Endodermal cell (in vitro differentiated cells): ENCODE data around the gene SKP2. TPM values are rescaled to one million over a fixed set of nuclear protein-coding genes. Genes with fewer than 3 reads are reported as not detected.
A peak's percentile ranks its signal among the peaks of the same experiment; 100 is the strongest.

Source experiments
- DNase-seq: peaks from one replicate; pipeline ENCODE4 v3.0.0-alpha.2; 2017
- H3K27ac ChIP-seq: 2 replicates; pipeline ENCODE4 v1.5.1; 2013; ENCODE audit warnings: mild to moderate bottlenecking, low read depth, low read length, moderate library complexity
- H3K27me3 ChIP-seq: 2 replicates; pipeline ENCODE4 v1.6.1; 2013; ENCODE audit warnings: mild to moderate bottlenecking, low read length, moderate library complexity; ENCODE audit not compliant: insufficient read depth, control insufficient read depth, poor library complexity, severe bottlenecking
- H3K36me3 ChIP-seq: 2 replicates; pipeline ENCODE4 v1.7.0; 2013; ENCODE audit warnings: mild to moderate bottlenecking, low read length, moderate library complexity; ENCODE audit not compliant: control insufficient read depth, insufficient read depth
- H3K4me1 ChIP-seq: one replicate; pipeline ENCODE4 v1.7.0; 2013; ENCODE audit warnings: low read length; ENCODE audit not compliant: control insufficient read depth, insufficient read depth
- H3K4me3 ChIP-seq: 2 replicates; pipeline ENCODE4 v1.5.1; 2013; ENCODE audit warnings: mild to moderate bottlenecking, low read length, moderate library complexity
- H3K9ac ChIP-seq: 2 replicates; pipeline ENCODE4 v1.6.1; 2013; ENCODE audit warnings: mild to moderate bottlenecking, low read length, moderate library complexity; ENCODE audit not compliant: poor library complexity, severe bottlenecking; ENCODE audit errors: extremely low read depth
- H3K9me3 ChIP-seq: 2 replicates; pipeline ENCODE4 v1.6.1; 2013; ENCODE audit warnings: mild to moderate bottlenecking, low read length, moderate library complexity; ENCODE audit not compliant: control insufficient read depth
- H3K27ac Mint-ChIP-seq: 2 replicates; pipeline ENCODE4 v1.8.0; 2020; ENCODE audit warnings: mixed read lengths
- H3K27me3 Mint-ChIP-seq: 2 replicates; pipeline ENCODE4 v1.8.0; 2021; ENCODE audit warnings: mild to moderate bottlenecking, mixed read lengths; ENCODE audit not compliant: insufficient read depth
- H3K36me3 Mint-ChIP-seq: 2 replicates; pipeline ENCODE4 v1.8.0; 2020; ENCODE audit warnings: low read depth, mixed read lengths
- H3K4me1 Mint-ChIP-seq: 2 replicates; pipeline ENCODE4 v1.8.0; 2020; ENCODE audit warnings: mixed read lengths
- H3K4me3 Mint-ChIP-seq: 2 replicates; pipeline ENCODE4 v1.8.0; 2020; ENCODE audit warnings: mild to moderate bottlenecking, moderate library complexity, mixed read lengths
- H3K9me3 Mint-ChIP-seq: 2 replicates; pipeline ENCODE4 v1.8.0; 2020; ENCODE audit warnings: mild to moderate bottlenecking, mixed read lengths
- CTCF ChIP-seq: fragments of 200-600 bp; sonication (generic); conservative IDR thresholded peaks from 2 replicates; pipeline ENCODE4 v1.5.0; 2021; ENCODE audit warnings: antibody characterized with exemption, mild to moderate bottlenecking
- WGBS, 2 experiments: methylation state at CpG; one replicate each; pipeline versions ENCODE4 v1.1.5 to v1.1.7; 2013; ENCODE audit warnings: missing lambda C conversion rate in 2 of 2, mixed read lengths in 1 of 2; ENCODE audit not compliant: insufficient coverage in 1 of 2, insufficient read length in 1 of 2; 5-methylcytosine and 5-hydroxymethylcytosine counted together
- long read RNA-seq, 4 experiments: library from polyadenylated mRNA in 2 of 4; library from RNA in 1 of 4; library from capped mRNA in 1 of 4; stranded (forward) in 3 of 4; unstranded in 1 of 4; transcript quantifications; one replicate each; pipeline ENCODE4 v2.0.0, GENCODE V29; 2020 to 2021; ENCODE audit warnings: inconsistent platforms in 1 of 4
- polyA plus RNA-seq, 2 experiments: library from polyadenylated mRNA; stranded (reverse); fragments of 50-300 nt; gene quantifications; one replicate each; pipeline ENCODE4 v1.2.3, GENCODE V29; 2013
- total RNA-seq, 2 donors: library from RNA; stranded (reverse); fragmentation: NEBNext Ultra II Directional in 1 of 2; extraction: Animal tissue kit (Norgen Biotek cat#: 25700) in 1 of 2; gene quantifications; 2 replicates in 1 of 2; 3 replicates in 1 of 2; pipeline ENCODE4 v1.2.1, GENCODE V29; 2021

SKP2 gene
- total RNA-seq, result 10 to 100 TPM; 82.2 to 91.1 TPM
- polyA plus RNA-seq (2013, experiment 1 of 2), result 78.3 TPM
- 75.8 TPM for polyA plus RNA-seq (2013, experiment 2 of 2)
- long read RNA-seq, experiment 1, transcript SKP2-201 (10 exons, 1,537 nt), result major isoform, 9 of 22 reads
- long read RNA-seq, experiment 1, partial matches to known transcripts, result 6 of 22 reads
- long read RNA-seq, experiment 1, other reads (novel, unspliced or antisense), result 4 of 22 reads
- long read RNA-seq, experiment 2, transcript SKP2-201 (10 exons, 1,537 nt), result minor isoform, 16 of 124 reads
- long read RNA-seq, experiment 2, transcript SKP2-202 (10 exons, 3,759 nt), result major isoform, 75 of 124 reads
- long read RNA-seq, experiment 2, partial matches to known transcripts, result 5 of 124 reads
- long read RNA-seq, experiment 2, other reads (novel, unspliced or antisense), result 28 of 124 reads
- long read RNA-seq, experiment 3, transcript SKP2-201 (10 exons, 1,537 nt), result minor isoform, 23 of 61 reads
- long read RNA-seq, experiment 3, transcript SKP2-202 (10 exons, 3,759 nt), result major isoform, 27 of 61 reads
- long read RNA-seq, experiment 3, partial matches to known transcripts, result 0 of 61 reads
- long read RNA-seq, experiment 3, other reads (novel, unspliced or antisense), result 10 of 61 reads
- long read RNA-seq, experiment 4, transcript SKP2-201 (10 exons, 1,537 nt), result major isoform, 21 of 30 reads
- long read RNA-seq, experiment 4, partial matches to known transcripts, result 0 of 30 reads
- long read RNA-seq, experiment 4, other reads (novel, unspliced or antisense), result 6 of 30 reads

- peaks cover 32% of the 10 kb centered on the region for H3K36me3 Mint-ChIP-seq
- peaks cover 18% of the 10 kb centered on the region for H3K27me3 Mint-ChIP-seq
- Histone ChIP-seq H3K4me1 (peaks cover 8% of the 10 kb centered on the region), H3K36me3 (peaks cover 32% of the 10 kb centered on the region), H3K27me3 (no peaks in the 10 kb centered on the region), H3K9ac (peak within 1 kb of the TSS; percentile 65), H3K4me3 (peak within 1 kb of the TSS; percentile 93), H3K27ac (peak within 1 kb of the TSS; percentile 25), H3K9me3 (peaks cover 12% of the 10 kb centered on the region)
- H3K9me3 Mint-ChIP-seq, result no peaks in the 10 kb centered on the region
- H3K4me1 Mint-ChIP-seq, result peaks cover 42% of the 10 kb centered on the region
- peak within 1 kb of the TSS; percentile 80 for H3K4me3 Mint-ChIP-seq
- no peak for TF ChIP-seq CTCF
- peak within 1 kb of the TSS; percentile 84 for H3K27ac Mint-ChIP-seq
- 0 to 1% methylated on average over 42 to 81 of the region's 81 CpGs for WGBS, 2 experiments
- peak; percentile 99 for DNase-seq
Observed at GRCh38 chr5:36151434-36152323, at the start of gene SKP2, which contains the start of gene LMBRD2. SKP2 (plus strand) TSS chr5:36152111; CDS start chr5:36152263, 152 bp downstream. LMBRD2 (minus strand) TSS chr5:36151887; CDS start chr5:36143349, 8,538 bp downstream.

GRCh38 chr5:36105819-36106218 is 46.1 kb upstream of the SKP2 start:
- Histone ChIP-seq H3K27ac (no peak overlapping the region), H3K4me3 (no peak overlapping the region), H3K9me3 (peaks cover 8% of the 10 kb centered on the region), H3K4me1 (peaks cover 4% of the 10 kb centered on the region), H3K27me3 (no peaks in the 10 kb centered on the region), H3K36me3 (peaks cover 12% of the 10 kb centered on the region), H3K9ac (no peak overlapping the region)
- no peak for DNase-seq
- Mint-ChIP-seq H3K9me3 (no peaks in the 10 kb centered on the region), H3K4me1 (peaks cover 19% of the 10 kb centered on the region), H3K36me3 (peaks cover 11% of the 10 kb centered on the region), H3K4me3 (no peak overlapping the region), H3K27me3 (no peaks in the 10 kb centered on the region), H3K27ac (no peak overlapping the region)
- TF ChIP-seq CTCF, result no peak
- 87 to 92% methylated on average over 2 of the region's 2 CpGs for WGBS, 2 experiments
